NCI-H524 (cell line): ENCODE measurements around the gene DYNC2LI1.
"Not testable (repeated sequence)": the region's sequence is repeated elsewhere in the genome, so short reads cannot be mapped to it uniquely, and the experiment has no call there.

ENCODE experiments used
- DNase-seq, 2 experiments: peaks; one replicate each; lab custom pipeline; 2025; lab: John Stamatoyannopoulos, UW

The DYNC2LI1 gene

DNA sequence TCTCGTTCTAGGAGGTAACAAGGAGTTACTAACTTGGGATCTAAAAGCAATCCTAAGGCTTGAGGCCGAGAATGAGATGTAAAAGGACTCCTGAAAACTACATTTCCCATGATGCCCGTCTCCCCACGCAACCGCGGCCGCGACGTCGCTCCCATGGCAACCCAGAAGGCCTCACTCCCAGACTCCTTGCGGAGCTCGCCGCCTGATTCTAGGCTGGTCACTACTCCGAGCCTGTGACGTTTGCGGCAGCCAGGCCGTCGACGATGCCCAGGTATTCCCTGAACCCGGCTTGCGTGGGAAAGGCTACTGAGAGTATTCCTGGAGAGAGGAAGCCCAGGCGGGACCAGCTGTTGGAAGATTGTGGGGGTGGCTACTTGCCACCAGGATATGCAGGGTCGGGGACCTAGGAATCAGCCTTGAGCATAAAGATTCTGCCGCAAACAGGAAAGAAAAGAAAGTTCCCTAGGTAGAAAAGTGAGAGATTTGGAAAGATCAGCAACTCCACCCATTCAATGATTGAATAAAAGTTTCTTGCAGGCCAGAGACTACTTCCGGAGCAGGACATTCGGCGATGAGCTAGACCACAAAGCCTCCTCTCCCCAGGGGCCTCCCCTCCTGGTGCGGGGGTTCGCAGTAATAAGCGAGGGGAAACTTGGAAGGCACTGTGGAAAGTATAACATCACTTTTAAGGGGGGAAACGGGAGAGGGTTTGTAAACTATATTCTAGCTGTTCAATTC lies at the start of gene DYNC2LI1:
Gene DYNC2LI1 (plus strand): TSS at position 164 of the 738 bp plus-strand sequence. CDS start 100 bp downstream, at position 264.
- DNase-seq: peak; percentile 76 to 87

DNA sequence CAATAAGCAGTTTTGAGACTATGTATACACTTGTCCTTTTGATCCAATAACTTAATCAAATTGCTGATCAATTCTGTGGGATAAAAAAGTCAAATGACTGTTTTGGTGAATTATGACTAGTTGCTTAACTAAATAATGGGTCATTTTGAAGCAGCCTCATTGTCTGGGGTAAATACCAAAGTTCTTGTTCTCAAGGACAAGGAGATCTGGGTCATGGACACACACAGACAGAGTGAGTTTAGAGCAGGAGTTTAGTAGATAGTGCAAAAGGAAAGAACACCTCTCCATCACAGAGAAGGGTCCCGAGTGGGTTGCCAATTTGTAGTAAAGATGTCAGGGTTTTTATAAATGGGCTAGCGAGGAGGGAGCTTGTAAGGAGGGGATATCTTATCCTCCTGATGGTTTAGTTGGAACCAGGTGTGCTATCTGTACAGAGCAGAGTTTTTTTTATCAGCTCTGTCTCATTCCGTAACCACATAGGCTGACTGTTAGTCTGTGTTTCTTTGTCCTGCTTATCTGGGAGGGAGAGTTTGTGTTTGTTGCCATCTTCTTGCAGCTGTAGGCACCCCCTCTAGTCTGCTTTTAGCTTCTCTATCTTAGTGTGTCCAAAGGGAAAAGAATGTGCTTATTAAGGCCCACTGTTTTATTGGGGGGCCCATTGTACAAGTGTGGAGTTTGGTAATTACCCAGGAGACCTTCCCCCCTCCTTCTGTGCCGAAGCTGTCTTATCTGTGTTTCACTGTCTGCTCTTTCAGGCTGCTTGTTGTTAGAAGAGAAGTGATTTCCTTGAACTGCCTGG lies 48.9 kb upstream of the DYNC2LI1 start:
- no peak for DNase-seq

DNA sequence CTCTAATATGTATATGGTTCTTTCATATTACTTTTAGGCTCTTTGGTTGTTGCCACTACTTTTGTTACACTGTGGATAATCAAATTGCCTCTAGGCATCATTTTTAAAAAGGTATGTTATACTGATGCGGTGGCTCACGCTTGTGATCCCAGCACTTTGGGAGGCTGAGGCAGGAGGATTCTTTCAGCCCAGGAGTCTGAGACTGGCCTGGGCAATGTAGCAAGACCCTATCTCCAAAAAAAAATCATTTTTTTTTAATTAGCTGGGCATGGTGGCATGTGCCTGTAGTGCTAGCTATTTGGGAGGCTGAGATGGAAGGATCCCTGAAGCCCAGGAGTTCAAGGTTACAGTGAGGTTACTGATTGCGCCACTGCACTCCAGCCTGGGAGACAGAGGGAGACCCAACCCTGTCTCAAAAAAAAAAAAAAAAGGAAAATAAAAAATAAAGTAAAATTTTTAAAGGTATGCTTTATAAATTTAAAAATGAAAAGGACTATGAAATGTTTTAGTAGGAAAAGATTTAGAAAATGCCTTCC lies 48.1 kb upstream of the DYNC2LI1 start:
- no peak for DNase-seq

DNA sequence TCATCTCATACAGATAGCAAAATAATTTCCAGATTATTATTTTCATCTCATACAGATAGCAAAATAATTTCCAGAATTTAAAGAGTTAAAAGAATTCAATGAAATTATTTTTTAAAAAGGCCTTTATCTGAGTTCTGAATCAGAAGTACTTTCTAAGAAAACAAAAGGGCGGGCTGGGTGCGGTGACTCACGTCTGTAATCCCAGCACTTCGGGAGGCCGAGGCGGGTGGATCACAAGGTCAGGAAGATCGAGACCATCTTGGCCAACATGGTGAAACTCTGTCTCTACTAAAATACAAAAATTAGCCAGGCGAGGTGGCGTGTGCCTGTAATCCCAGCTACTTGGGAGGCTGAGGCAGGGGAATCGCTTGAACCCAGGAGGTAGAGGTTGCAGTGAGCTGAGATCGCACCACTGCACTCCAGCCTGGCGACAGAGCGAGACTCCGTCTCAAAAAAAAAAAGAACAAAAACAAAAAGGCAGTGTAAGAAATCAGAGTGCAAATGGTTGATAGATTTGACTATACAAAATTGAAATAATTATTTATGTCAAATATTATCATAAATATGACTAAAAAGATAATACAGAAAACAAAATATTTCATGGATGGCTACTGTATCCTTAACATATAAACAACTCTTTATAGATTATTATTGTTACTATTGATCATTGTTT lies 46.7 kb upstream of the DYNC2LI1 start:
- not testable (repeated sequence) for DNase-seq

DNA sequence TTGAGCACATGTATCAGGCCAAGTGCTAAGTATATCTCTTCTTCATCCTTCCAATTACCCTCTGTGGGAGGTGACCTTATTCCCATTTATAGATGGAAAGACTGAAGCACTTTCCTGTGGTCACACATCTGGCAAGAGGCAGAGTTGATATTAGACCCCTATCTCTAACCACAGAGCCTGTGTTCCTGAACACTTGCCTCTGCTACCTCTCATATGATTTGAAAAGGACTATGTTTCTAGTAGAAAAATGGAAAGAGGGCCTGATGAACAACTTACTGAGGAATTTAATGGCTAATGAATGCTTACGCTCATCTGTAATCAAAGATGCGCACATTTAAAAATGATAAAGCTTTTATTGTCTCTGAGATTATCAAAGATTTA lies 46.2 kb upstream of the DYNC2LI1 start:
- DNase-seq: no peak

DNA sequence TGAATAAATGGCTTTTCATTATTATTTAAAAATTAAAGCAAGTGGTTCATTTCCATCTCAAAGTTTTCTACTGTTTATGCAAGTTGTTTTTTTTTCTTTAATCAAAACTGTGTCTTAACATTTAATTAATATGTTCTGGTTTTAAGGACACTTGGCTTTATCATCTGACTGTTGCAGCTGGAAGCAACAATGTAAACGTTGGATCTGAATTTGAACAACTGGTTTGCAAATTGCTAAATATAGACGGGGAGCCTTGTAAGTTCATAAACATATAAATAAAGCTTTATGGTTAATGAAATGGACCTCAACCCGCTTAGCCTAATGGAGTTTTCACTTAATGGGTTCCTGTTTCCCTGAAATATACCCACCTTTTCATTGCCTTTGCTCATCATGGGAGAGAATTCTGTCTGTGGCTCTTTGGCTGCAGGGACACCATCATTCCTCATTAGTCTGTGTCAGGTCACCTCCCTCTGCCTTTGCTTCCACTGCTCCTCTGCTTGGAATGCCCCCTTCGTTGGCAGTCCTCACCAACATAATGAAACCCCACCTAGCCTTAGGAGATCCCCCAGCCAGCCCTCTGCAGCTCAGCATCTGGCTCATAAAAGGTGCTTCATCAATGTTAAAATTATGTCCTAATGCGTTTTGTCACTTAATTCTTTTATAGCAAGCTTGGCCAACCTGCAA lies 44.2 kb upstream of the DYNC2LI1 start:
- no peak for DNase-seq

DNA sequence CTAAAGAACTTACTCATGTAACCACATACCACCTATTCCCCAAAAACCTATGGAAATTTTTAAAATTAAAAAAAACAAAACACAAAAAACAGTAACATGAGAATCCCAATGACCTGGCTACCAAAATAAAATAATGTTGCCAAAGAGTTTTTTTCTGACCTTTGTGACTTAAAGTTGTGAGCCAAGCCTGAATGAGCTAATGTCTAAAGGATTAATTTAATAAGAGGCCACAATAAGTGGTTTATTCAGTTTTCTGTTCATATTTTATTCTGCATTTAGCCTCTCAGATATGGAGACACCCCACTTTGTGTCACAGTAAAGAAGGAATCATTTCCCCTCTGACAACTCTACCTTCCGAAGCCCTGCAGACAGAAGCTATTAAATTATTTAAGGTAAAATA lies 42.6 kb upstream of the DYNC2LI1 start:
- DNase-seq: no peak

DNA sequence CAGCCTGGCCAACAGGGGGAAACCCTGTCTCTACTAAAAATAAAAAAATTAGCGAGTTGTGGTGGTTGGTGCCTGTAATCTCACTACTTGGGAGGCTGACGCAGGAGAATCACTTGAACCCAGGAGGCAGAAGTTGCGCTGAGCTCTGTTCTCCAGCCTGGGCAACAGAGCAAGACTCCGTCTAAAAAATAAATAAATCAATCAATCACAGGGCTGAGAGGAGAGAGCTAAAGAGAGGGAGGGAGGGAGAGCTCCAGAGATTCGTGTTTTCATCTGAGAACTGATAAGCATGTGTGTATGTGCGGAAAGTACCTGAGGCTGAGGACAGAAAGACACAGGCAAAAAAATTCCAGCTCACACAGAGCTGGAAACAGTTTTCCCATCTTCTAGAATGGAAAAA lies 37.2 kb upstream of the DYNC2LI1 start:
- DNase-seq: no peak

DNA sequence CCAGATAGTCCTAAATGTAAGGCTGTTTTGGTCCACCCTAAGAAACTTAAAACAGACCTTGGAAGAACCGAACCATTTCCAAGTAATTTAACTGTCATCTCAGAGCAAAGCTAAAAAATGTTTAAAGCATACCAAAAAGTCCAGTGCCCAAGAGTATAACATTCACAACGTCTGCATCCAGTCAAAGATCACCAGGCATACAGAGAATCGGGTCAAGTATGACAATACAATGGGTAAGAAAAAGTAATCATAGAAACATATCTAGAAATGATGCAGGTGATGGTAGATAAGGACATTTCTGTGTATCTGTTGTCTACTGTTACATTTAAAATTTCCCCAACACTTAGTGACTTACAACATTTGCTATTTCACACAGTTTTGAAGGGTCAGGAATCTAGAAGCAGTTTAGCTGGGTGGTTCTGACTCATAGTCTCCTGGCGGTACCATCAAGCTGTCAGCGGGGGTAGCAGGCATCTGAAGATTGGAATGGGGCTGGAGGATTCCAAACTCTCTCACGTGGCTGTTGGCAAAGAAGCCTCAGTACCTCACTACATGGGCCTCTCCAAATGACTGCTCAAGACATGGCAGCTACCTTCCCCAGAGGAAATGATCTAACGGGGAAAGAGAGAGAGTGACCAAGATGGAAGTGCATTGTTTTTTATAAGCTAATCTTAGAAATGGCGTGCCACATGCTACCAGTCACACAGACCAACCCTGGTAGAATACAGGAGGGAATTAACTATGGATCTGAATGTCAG lies 36.6 kb upstream of the DYNC2LI1 start:
- no peak for DNase-seq

DNA sequence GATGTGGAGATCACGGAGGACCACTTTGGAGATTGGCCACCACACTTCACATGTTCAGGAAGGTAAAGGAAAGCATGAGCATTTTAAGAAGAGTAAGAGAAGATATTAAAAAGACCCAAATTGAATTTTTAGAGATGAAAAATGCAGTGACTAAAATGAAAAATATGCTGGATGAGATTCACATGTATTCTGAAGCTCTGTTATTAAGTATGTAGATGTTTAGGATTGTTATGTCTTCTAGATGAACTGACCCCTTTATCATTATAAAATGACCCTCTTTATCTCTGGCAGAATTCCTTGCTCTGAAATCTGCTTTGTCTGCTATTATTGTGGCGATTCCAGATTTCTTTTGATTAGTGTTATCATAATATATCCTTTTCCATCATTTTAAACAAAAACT lies 36.0 kb upstream of the DYNC2LI1 start:
- DNase-seq: no peak

DNA sequence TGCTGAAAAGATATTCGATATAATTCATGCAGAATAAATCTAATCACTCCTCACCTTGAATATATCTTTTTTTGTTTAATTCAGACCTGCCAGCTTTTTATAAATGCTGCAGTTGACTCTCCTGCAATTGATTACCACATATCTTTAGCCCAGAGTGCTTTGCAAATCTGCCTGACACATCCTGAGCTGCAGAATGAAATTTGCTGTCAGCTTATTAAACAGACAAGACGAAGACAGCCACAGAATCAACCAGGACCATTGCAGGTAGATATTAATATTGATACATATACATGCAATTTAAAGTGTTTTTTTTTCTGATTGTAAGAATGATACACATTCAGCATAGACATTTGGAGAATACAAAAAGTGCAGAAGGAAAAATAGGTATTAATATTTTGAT lies 35.6 kb upstream of the DYNC2LI1 start:
- no peak for DNase-seq

DNA sequence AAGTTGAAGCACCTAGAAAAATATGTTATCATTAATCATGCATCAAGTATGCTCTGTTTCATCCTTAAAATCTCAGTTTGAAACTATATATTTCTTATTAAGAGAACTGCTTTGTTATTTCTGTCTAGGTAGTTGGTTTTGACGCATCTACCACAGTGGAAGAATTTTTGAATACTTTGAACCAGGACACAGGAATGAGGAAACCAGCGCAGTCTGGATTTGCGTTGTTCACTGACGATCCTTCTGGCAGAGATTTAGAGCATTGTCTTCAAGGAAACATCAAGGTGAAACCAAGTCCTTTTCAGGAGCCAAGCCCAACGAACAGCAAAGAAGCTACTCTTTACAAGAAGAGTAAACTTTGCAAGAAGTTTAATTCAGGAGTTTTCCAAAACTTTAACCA lies 30.1 kb upstream of the DYNC2LI1 start:
- DNase-seq: no peak

DNA sequence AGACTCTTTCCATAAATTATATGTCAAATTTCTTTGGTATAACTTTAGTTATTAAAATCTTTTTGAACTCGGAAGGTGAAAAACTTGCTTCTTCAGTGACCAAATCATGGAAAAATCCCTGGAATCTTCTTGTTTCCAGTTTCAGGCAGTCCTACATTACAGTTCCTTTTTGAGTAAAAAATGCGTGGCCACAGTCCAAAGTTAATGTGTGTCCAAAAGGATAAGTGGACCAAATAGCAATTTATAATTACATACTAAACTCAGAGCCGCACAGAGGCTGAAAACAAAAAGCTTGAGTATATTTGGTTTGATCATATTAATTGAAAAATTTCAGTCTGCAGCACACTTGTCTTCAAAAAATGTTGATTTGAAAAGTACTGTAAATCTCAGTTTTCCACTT lies 28.4 kb upstream of the DYNC2LI1 start:
- no peak for DNase-seq

DNA sequence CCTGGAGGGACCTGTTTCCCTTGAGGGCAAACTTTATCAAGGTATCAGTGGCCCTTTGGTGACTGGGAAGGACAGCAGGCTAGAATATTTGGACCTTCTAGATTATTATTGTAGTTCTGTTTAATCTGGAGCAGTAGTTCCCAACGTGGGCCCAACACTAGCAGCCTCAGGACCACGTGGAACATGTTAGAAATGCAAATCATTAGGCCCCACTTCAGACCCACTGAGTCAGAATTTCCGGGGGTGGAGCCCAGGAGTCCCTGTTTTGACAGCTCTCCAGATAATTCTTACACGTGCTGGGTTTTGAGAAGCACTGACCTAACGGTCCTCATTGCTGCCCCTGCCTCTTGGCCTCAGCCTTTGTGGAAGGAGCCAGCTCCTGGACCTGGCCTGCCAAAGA lies 25.5 kb upstream of the DYNC2LI1 start:
- DNase-seq: no peak

DNA sequence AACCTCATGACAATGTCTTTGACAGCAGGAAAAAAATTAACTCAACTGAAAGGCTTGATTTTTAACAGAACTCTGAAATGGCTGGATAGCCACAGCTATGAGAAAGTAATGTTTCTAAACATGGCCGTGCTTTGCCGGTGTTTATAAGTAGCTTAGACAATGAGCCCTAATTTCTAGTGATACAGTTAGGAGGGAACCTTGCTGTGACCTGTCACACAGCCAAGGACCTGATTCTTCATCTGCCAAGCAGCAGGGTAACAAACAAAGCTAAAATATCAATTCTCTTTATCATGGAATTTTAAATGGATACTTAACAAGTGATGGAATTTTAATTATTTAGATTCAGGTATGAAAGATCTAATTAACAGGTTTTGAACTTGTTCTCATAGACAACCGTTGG lies 24.3 kb upstream of the DYNC2LI1 start:
- DNase-seq: no peak

DNA sequence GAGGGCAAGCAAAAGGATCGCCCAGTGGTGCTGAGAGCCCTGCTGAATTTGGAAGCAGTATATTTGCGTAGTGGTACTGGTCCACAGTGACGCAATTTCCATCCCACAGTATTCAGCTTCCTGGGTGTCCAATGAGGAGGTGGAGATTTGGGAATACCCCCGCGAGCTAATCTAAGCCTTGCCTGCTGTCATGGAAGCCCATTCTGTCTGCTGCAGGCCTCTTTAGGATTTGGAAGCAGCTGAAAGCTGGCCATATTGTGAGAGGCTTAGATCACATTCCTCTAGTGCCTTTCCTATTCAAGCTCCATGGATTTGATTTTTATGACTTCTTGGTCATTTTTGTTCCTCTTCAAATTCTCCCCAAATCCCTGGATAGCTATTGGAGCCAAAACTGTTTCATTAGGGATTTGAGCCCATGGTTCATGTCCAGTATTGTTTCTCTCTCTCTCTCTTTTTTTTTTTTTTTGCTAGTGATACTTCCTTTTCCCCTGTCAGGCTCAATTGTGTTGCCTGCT lies 22.3 kb upstream of the DYNC2LI1 start:
- DNase-seq: no peak

DNA sequence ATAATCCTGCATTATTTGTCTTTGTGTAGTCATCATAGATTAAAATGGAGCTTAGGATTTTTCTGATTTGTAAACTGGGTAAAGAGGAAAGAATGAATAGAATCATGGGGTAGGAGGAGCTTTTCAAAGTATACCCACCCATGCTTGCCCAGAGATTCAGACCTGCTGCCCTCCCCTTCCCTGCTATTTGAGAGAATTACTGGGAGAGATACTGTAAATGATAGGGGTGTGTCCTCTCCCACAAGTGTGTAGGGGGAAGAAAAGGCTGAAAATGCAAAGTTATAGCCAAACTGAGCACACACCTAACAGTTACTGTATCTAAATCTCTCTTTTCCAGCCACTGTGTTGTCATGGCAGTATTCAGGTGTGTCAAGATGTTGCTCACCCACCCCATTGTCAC lies 21.5 kb upstream of the DYNC2LI1 start:
- no peak for DNase-seq

DNA sequence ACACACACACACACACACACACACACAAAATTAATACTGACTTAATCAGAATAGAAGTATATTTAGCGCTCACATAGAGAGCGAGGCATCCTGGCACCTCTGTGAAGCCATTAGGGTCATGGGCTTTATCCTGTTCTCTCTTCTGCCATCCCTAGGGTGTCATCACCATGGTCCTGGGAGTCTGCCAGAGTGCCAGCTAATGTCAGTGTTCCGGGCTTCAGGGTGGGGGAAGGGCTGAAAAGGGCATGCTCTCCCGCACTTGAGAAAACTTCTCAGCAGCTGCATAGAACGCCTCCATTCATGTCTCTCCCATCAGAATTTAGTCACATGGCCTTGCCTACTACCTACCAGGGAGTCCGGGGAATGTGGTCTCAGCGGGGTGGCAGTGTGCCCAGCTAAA lies 19.7 kb upstream of the DYNC2LI1 start:
- no peak for DNase-seq

DNA sequence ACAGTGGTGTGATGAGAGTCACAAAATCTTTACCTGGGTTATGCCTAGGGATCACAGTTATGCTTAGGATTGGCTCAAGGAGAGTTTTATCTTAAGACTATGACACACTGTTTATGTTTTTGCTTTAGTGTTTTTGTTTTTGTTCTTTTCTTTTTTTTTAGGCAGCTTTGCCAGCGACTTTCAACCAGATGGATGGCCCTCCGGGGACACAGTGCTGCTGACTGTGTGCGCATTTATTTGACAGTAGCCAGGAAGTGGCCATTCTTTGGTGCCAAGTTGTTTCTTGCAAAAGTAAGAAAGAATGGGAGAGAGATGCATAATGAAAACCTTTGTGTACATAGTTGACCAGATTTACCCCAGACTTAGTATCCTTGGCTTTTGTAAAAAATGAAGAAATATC lies 15.1 kb upstream of the DYNC2LI1 start:
- no peak for DNase-seq

DNA sequence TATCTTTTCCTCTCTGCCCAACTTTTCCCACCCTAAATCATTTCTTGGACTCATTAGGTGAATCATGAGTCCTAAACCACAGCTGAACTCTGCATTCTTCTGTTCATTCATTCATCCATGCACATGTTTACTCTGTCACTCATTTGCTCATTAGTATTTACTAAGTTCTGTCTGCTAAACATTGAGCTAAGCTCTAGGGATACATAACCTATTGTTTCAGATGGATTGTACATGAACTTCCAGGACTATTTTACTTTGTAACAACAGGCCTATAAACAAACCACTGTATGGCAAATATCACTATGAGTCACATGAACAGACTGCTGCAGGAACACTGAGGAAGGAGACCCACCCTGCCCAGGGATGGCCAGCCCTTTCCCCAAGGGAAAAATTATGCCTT lies 14.6 kb upstream of the DYNC2LI1 start:
- no peak for DNase-seq

DNA sequence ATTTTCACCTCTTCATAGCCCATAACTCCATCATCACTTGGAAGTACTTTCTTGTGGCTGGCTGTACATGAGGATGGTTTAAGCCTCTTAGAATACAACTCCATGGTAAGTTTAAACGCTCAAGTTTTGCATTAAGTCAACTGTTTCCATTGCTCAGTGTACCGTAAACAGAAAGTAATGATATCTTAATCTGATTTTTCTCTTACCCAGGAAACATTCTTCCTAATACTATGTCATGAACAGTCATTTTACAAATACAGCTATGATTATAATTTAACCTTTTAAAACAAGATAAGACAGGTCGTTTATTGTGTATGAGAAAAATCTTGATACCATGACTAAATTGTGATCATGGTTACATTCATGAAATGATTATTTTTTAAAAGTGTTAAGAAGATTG lies 11.6 kb upstream of the DYNC2LI1 start:
- DNase-seq: no peak
